H9 (cell line): ENCODE results near the gene C15orf62. TPM values are rescaled to one million over a fixed set of nuclear protein-coding genes. Genes with fewer than 3 reads are reported as not detected.

Experiments
- DNase-seq: peaks from one replicate; pipeline ENCODE4 v3.0.0-alpha.2; 2017
- H2AFZ ChIP-seq: one replicate; pipeline ENCODE4 v1.6.1; 2013; ENCODE audit warnings: mild to moderate bottlenecking, low read length, control low read depth, moderate library complexity
- H2AK5ac ChIP-seq: 2 replicates; pipeline ENCODE4 v1.6.1; 2013; ENCODE audit warnings: low read length, control low read depth, mixed read lengths; ENCODE audit not compliant: insufficient read length
- H2BK120ac ChIP-seq: one replicate; pipeline ENCODE4 v1.6.1; 2013; ENCODE audit warnings: low read depth, mild to moderate bottlenecking, low read length, control low read depth, inconsistent platforms; ENCODE audit not compliant: poor library complexity, severe bottlenecking
- H2BK12ac ChIP-seq: 2 replicates; pipeline ENCODE4 v1.6.1; 2013; ENCODE audit warnings: low read length, control low read depth, mixed read lengths, low read depth; ENCODE audit not compliant: insufficient read length
- H2BK15ac ChIP-seq: 2 replicates; pipeline ENCODE4 v1.6.1; 2013; ENCODE audit warnings: low read depth, low read length, control low read depth
- H2BK20ac ChIP-seq: one replicate; pipeline ENCODE4 v1.6.1; 2013; ENCODE audit warnings: low read depth, mild to moderate bottlenecking, low read length, control low read depth, inconsistent platforms; ENCODE audit not compliant: poor library complexity, severe bottlenecking
- H2BK5ac ChIP-seq: 2 replicates; pipeline ENCODE4 v1.6.1; 2013; ENCODE audit warnings: low read length, control low read depth, mixed read lengths; ENCODE audit not compliant: insufficient read length
- H3K14ac ChIP-seq: 2 replicates; pipeline ENCODE4 v1.6.1; 2013; ENCODE audit warnings: low read length, control low read depth; ENCODE audit not compliant: insufficient read depth
- H3K18ac ChIP-seq: 2 replicates; pipeline ENCODE4 v1.6.1; 2013; ENCODE audit warnings: low read depth, mild to moderate bottlenecking, mixed read lengths, low read length, control low read depth; ENCODE audit not compliant: insufficient read length
- H3K23ac ChIP-seq: 2 replicates; pipeline ENCODE4 v1.6.1; 2013; ENCODE audit warnings: low read length, control low read depth, mixed read lengths, low read depth; ENCODE audit not compliant: insufficient read length
- H3K23me2 ChIP-seq: 2 replicates; pipeline ENCODE4 v1.6.1; 2013; ENCODE audit warnings: low read depth, mild to moderate bottlenecking, mixed read lengths, low read length, control low read depth; ENCODE audit not compliant: insufficient read length, poor library complexity, severe bottlenecking
- H3K27ac ChIP-seq: 2 replicates; pipeline ENCODE4 v1.5.1; 2013; ENCODE audit warnings: low read length, control low read depth, mixed read lengths, low read depth; ENCODE audit not compliant: insufficient read length
- H3K27me3 ChIP-seq: 2 replicates; pipeline ENCODE4 v1.6.1; 2013; ENCODE audit warnings: low read length, control low read depth, inconsistent platforms; ENCODE audit not compliant: insufficient read depth
- H3K4ac ChIP-seq: 2 replicates; pipeline ENCODE4 v1.6.1; 2013; ENCODE audit warnings: low read depth, mild to moderate bottlenecking, control low read depth, inconsistent platforms, low read length, moderate library complexity
- H3K4me1 ChIP-seq: 2 replicates; pipeline ENCODE4 v1.6.1; 2013; ENCODE audit warnings: low read length, control low read depth, inconsistent platforms; ENCODE audit not compliant: insufficient read depth
- H3K4me2 ChIP-seq: 2 replicates; pipeline ENCODE4 v1.6.1; 2013; ENCODE audit warnings: low read length, control low read depth, mixed read lengths; ENCODE audit not compliant: insufficient read length, insufficient read depth
- H3K56ac ChIP-seq: 2 replicates; pipeline ENCODE4 v1.6.1; 2013; ENCODE audit warnings: low read depth, mild to moderate bottlenecking, mixed read lengths, low read length, control low read depth; ENCODE audit not compliant: insufficient read length
- H3K79me1 ChIP-seq: 2 replicates; pipeline ENCODE4 v1.6.1; 2013; ENCODE audit warnings: low read depth, mild to moderate bottlenecking, moderate library complexity, low read length, control low read depth, inconsistent platforms; ENCODE audit not compliant: insufficient read depth, poor library complexity, severe bottlenecking
- H3K79me2 ChIP-seq: 2 replicates; pipeline ENCODE4 v1.6.1; 2013; ENCODE audit warnings: low read length, control low read depth, inconsistent platforms; ENCODE audit not compliant: insufficient read depth
- H3K9ac ChIP-seq: 2 replicates; pipeline ENCODE4 v1.6.1; 2013; ENCODE audit warnings: low read length, control low read depth, mixed read lengths; ENCODE audit not compliant: insufficient read length; ENCODE audit errors: extremely low read depth
- H3K9me3 ChIP-seq: one replicate; pipeline ENCODE4 v1.6.1; 2013; ENCODE audit warnings: low read depth, low read length, inconsistent platforms; ENCODE audit not compliant: control insufficient read depth
- H3T11ph ChIP-seq: one replicate; pipeline ENCODE4 v1.6.1; 2013; ENCODE audit warnings: mild to moderate bottlenecking, low read length, control low read depth, inconsistent platforms
- H4K20me1 ChIP-seq: one replicate; pipeline ENCODE4 v1.6.1; 2013; ENCODE audit not compliant: control insufficient read depth, insufficient read length, insufficient read depth
- H4K5ac ChIP-seq: 2 replicates; pipeline ENCODE4 v1.6.1; 2013; ENCODE audit warnings: low read depth, mild to moderate bottlenecking, mixed read lengths, low read length, control low read depth; ENCODE audit not compliant: insufficient read length
- H4K8ac ChIP-seq: replicated peaks from 2 replicates; pipeline ENCODE4 v1.6.1; 2013; ENCODE audit warnings: low read length, control low read depth, mixed read lengths, low read depth; ENCODE audit not compliant: insufficient read length
- H4K91ac ChIP-seq: 2 replicates; pipeline ENCODE4 v1.6.1; 2013; ENCODE audit warnings: low read depth, mild to moderate bottlenecking, moderate library complexity, mixed read lengths, low read length, control low read depth; ENCODE audit not compliant: insufficient read length
- H3K27ac Mint-ChIP-seq, 3 experiments: 2 replicates in 2 of 3; 3 replicates in 1 of 3; pipeline ENCODE4 v1.8.0; 2020 to 2021; ENCODE audit warnings: mixed read lengths in 3 of 3, mild to moderate bottlenecking in 1 of 3, moderate library complexity in 1 of 3
- H3K27me3 Mint-ChIP-seq: 2 replicates; pipeline ENCODE4 v1.8.0; 2021; ENCODE audit warnings: low read depth, mild to moderate bottlenecking, moderate library complexity, mixed read lengths
- H3K36me3 Mint-ChIP-seq, 3 experiments: 2 replicates in 2 of 3; 3 replicates in 1 of 3; pipeline ENCODE4 v1.8.0; 2020 to 2021; ENCODE audit warnings: low read depth in 3 of 3, mixed read lengths in 3 of 3; ENCODE audit not compliant: insufficient read depth in 1 of 3
- H3K4me1 Mint-ChIP-seq, 2 experiments: 2 replicates each; pipeline ENCODE4 v1.8.0; 2020; ENCODE audit warnings: mixed read lengths in 2 of 2
- H3K4me3 Mint-ChIP-seq, 2 experiments: 2 replicates in 1 of 2; 3 replicates in 1 of 2; pipeline ENCODE4 v1.8.0; 2020 to 2021; ENCODE audit warnings: mild to moderate bottlenecking in 2 of 2, mixed read lengths in 2 of 2, moderate library complexity in 1 of 2
- H3K9me3 Mint-ChIP-seq, 2 experiments: 2 replicates in 1 of 2; 3 replicates in 1 of 2; pipeline ENCODE4 v1.8.0; 2020; ENCODE audit warnings: mild to moderate bottlenecking in 2 of 2, mixed read lengths in 2 of 2, moderate library complexity in 1 of 2
- CTCF ChIP-seq: fragments of 200-600 bp; sonication (generic); conservative IDR thresholded peaks from 3 replicates; pipeline ENCODE4 v1.8.0; 2021; ENCODE audit warnings: antibody characterized with exemption, mild to moderate bottlenecking
- WGBS: extraction: QIAGEN DNeasy Blood & Tissue Kit; methylation state at CpG from one replicate; pipeline ENCODE4 v1.1.7; 2013; ENCODE audit warnings: missing lambda C conversion rate, low lambda C conversion rate, mixed read lengths; ENCODE audit not compliant: insufficient read length; ENCODE audit errors: extremely low coverage; 5-methylcytosine and 5-hydroxymethylcytosine counted together
- total RNA-seq: library from RNA; stranded (reverse); gene quantifications from 2 replicates; pipeline ENCODE4 v1.2.1, GENCODE V29; 2021

The C15orf62 gene
- total RNA-seq, 1 experiment from 2014 or later, result 0.70 TPM

DNA sequence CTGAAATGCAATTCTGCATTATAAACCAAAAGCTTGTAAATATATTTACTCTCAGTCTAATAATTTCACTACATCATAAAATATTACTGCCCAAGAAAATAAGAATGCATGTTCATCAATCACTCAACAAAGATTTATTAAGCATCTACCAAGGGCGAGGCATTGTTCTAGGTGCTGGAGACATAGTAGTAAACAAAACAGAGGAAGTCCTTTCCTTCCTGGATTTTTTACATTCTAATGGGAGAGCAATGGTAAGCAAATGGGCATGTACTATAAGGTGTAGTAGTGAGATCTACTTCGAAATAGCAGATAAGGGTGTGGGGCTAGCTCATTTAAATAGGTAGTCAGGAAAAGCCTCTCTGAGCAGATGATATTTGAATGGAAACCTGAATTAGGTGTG is 26.3 kb downstream of the C15orf62 start:
- H4K8ac ChIP-seq, result no peak overlapping the region

More for the DNA sequence above, 26.3 kb downstream of the C15orf62 start:
- Histone ChIP-seq H2BK120ac (no peak overlapping the region), H3K18ac (no peak overlapping the region), H3K4me2 (no peak overlapping the region), H3T11ph (no peak overlapping the region), H4K20me1 (no peaks in the 10 kb centered on the region), H3K9ac (no peak overlapping the region), H3K27me3 (no peaks in the 10 kb centered on the region), H3K4me1 (peaks cover 12% of the 10 kb centered on the region; the same call in 1 of the 2 replicates), H3K27ac (no peak overlapping the region), H2AK5ac (no peak overlapping the region), H3K14ac (no peak overlapping the region), H3K79me1 (no peaks in the 10 kb centered on the region), H2AFZ (no peak overlapping the region), H4K91ac (no peak overlapping the region), H2BK5ac (no peak overlapping the region), H2BK15ac (no peak overlapping the region), H3K79me2 (no peaks in the 10 kb centered on the region), H3K23me2 (no peaks in the 10 kb centered on the region), H2BK12ac (no peak overlapping the region), H3K56ac (no peak overlapping the region), H4K5ac (no peak overlapping the region), H3K23ac (no peak overlapping the region), H3K9me3 (no peaks in the 10 kb centered on the region), H2BK20ac (no peak overlapping the region), H3K4ac (no peak overlapping the region)
- Mint-ChIP-seq H3K27ac (peak overlapping the region in 1 of 3 experiments; percentile 37; a peak in 2 of 7 replicates), H3K27me3 (no peaks in the 10 kb centered on the region), H3K36me3 (peaks cover 12 to 18% (median 13%) of the 10 kb centered on the region in 3 experiments; a peak in 5 of 7 replicates), H3K9me3 (no peaks in the 10 kb centered on the region), H3K4me1 (peaks cover 32 to 38% of the 10 kb centered on the region in 2 experiments), H3K4me3 (no peak overlapping the region)
- TF ChIP-seq CTCF, result no peak
- DNase-seq, result no peak
- no CpG with 5 or more reads among the region's 2 CpGs for WGBS
